NCI-H2196 (cell line): ENCODE results near the gene NDN.
"Not testable (repeated sequence)": the region's sequence is repeated elsewhere in the genome, so short reads cannot be mapped to it uniquely, and the experiment has no call there.

Source experiments
- DNase-seq: peaks from one replicate; lab custom pipeline; 2025; ENCODE audit not compliant: unreplicated experiment; lab: John Stamatoyannopoulos, UW

NDN gene

GRCh38 chr15:23687143-23687470, at the start of gene NDN:
Gene NDN (minus strand): TSS chr15:23687305. CDS start chr15:23687217, 88 bp downstream.
- DNase-seq: no peak

GRCh38 chr15:23736033-23736673, 49.0 kb upstream of the NDN start:
- DNase-seq: no peak

- DNase-seq: no peak
Observed at GRCh38 chr15:23734862-23735261, 47.8 kb upstream of the NDN start.

- DNase-seq: not testable (repeated sequence)
Observed at GRCh38 chr15:23713874-23714656, 27.0 kb upstream of the NDN start.

- no peak for DNase-seq
Observed at GRCh38 chr15:23708332-23708731, 21.2 kb upstream of the NDN start.

- no peak for DNase-seq
Observed at GRCh38 chr15:23695282-23695681, 8.2 kb upstream of the NDN start.

GRCh38 chr15:23694592-23694991, 7.5 kb upstream of the NDN start:
- DNase-seq: no peak

GRCh38 chr15:23690450-23690852, 3.3 kb upstream of the NDN start:
- DNase-seq: no peak

GRCh38 chr15:23690015-23690414, 2.9 kb upstream of the NDN start:
- no peak for DNase-seq

GRCh38 chr15:23686466-23687142, 501 bp downstream of the NDN start:
- DNase-seq: no peak

GRCh38 chr15:23671481-23671880, 15.6 kb downstream of the NDN start:
- DNase-seq: no peak

GRCh38 chr15:23670970-23671369, 16.1 kb downstream of the NDN start:
- no peak for DNase-seq

- no peak for DNase-seq
Observed at GRCh38 chr15:23663232-23663631, 23.9 kb downstream of the NDN start.

GRCh38 chr15:23648920-23649515, 38.1 kb downstream of the NDN start:
- DNase-seq: no peak

GRCh38 chr15:23647421-23648370, 39.4 kb downstream of the NDN start, which contains the start of gene MAGEL2:
Gene MAGEL2 (minus strand): TSS chr15:23647867. CDS start chr15:23647742, 125 bp downstream.
- DNase-seq: no peak

- DNase-seq: no peak
Observed at GRCh38 chr15:23647001-23647295, 40.2 kb downstream of the NDN start.

GRCh38 chr15:23646165-23647000, 40.7 kb downstream of the NDN start:
- no peak for DNase-seq

GRCh38 chr15:23645371-23646164, 41.5 kb downstream of the NDN start:
- no peak for DNase-seq

GRCh38 chr15:23644829-23645228, 42.3 kb downstream of the NDN start:
- no peak for DNase-seq
